GM21381 (cell line): Measurements from ENCODE around the gene ADAM8.

Experiments used
- ATAC-seq: cut with Tn5 transposase; IDR thresholded peaks from one replicate; pipeline ENCODE4 v1.9.1; 2021; ENCODE audit warnings: mild to moderate bottlenecking, moderate library complexity; ENCODE audit not compliant: unreplicated experiment

ADAM8 gene

DNA sequence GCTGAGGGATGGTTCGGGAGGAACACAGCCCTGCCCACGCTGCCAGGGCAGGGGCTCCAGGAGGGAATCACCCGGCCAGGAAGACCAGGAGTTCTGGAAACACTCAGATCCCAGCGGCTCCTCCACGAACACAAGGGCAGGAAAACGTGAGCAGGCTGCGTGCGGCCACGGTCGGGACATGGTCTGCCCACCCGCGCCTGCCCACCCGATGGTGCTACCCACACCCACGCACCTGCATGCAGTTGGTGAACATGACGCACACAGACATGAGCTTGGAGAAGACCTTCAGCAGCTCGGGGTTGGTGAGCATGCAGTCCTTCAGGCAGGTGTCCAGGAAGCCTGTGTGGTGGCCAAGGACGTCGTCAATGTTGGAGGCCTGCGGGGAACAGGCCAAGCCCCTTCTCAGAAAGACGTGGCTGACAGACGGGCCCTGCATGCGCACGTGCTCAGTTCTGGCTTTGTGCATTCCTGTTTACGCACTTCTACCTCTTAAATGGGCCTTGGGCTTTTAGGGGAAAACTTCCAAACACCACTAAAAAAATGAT lies 6.2 kb upstream of the ADAM8 start:
- ATAC-seq, result no peak

DNA sequence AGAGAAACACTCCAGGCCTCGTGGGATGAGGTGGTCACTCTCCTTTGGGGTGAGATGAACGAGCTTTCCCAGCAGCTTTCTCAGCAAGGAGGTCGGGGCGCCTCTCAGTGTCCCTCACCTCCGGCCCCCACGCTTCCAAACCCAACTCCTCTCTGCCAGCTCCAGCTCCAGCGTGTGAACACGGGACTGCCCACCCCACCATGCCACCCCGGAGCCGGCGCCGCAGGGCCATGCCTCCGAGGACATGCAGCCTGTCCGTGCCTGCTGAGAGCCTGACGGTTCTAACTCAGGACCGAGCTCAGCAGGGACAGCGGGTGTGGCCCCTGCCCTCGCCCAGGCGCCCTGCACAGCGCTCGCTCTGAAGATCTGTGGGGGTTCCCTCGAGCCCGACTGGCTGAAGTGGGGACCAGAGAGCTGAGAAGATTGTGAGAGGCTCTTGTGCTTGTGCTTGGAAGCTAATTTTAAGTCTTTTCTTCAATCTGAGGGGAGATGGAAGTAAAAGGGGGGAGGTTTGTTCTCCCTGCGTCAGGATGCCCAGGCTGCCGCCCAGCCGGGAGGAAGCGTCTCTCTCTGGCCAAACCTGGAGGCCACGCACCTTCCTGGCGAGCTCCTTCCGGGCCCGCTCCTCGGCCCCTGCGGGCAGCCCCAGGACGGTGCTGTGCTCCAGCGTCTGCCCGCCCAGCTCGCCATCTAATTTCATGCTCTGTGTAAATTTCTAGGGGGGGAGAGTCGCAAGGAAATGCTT lies 5.1 kb upstream of the ADAM8 start:
- ATAC-seq, result no peak

DNA sequence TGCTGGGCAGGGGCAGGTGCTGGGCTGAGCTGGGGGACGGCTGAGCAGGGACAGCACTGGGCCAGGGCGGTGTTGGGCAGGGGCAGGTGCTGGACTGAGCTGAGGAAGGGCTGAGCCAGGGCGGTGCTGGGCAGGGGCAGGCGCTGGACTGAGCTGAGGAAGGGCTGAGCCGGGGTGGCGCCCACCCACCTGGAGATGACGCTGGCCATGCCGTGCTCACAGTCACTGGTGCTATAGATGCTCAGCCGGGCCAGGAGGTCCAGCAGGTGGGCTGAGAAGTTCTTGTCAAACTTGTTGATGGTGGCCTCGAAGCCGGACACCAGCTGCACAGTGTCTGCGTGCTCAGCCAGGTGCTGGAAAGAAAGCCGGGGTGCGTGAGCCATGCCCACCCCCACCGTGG lies 4.4 kb upstream of the ADAM8 start:
- ATAC-seq, result no peak

DNA sequence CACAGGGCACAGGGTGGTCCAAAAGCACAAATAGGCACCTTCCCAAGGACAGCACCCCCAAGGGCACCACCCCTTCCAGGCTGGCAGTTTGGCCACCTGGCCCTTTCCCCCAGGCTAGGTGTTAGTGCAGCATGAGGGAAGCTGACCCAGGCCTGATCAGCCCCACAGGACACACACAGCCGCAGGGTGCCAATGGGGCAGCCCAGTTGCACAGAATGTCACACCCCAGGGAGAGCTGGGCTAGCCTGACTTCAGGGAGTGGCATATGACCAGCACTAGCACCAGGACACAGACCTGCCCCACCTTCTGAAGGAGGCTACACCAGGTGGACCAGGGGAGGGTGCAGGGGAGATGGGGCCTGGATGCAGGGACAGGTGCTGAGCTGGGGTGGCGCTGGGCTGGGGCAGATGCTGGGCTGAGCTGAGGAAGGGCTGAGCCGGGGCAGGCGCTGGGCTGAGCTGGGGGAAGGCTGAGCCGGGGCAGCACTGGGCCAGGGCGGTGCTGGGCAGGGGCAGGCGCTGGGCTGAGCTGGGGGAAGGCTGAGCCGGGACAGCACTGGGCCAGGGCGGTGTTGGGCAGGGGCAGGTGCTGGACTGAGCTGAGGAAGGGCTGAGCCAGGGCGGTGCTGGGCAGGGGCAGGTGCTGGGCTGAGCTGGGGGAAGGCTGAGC lies 3.9 kb upstream of the ADAM8 start:
- ATAC-seq, result no peak

DNA sequence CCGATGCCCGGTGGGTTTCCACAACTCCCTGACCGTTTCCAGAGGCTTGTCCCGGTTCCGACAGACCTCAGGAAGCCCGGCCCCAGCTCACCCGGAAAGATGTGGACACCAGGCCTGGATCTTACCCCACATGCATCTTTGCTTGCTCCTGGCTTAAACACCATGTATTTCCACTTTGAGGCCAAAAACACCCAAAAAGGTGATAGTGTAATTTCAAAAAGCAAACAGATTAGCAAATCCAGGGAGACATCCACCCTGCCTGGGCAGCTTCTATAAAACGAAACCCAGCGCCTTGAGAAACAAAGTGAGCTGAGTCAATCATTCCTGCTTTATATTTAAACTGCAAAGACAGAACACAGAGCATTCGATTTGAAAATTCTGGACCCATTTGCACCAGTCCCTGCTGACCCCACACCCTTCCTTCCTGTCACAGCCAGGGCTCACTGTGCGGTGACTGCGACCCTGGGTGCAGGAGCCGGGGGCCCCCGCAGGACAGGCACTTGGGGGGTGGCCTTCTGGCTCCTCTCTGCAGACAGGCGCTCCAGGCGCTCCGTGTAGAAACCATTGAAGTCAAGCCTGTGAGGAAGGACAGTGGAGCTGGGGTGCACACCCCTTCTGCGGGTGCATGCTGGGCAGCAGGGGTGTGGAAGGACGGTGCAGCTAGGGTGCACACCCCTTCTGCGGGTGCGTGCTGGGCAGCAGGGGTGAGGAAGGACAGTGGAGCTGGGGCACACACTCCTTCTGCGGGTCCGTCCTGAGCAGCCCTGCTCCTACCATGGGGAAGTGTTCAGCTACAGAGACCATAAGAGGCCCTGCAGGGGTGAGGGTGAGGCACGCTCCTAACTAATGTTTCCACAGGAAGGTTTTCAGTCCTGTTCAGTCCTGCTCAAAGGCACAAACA lies 2.9 kb upstream of the ADAM8 start:
- ATAC-seq, result no peak

DNA sequence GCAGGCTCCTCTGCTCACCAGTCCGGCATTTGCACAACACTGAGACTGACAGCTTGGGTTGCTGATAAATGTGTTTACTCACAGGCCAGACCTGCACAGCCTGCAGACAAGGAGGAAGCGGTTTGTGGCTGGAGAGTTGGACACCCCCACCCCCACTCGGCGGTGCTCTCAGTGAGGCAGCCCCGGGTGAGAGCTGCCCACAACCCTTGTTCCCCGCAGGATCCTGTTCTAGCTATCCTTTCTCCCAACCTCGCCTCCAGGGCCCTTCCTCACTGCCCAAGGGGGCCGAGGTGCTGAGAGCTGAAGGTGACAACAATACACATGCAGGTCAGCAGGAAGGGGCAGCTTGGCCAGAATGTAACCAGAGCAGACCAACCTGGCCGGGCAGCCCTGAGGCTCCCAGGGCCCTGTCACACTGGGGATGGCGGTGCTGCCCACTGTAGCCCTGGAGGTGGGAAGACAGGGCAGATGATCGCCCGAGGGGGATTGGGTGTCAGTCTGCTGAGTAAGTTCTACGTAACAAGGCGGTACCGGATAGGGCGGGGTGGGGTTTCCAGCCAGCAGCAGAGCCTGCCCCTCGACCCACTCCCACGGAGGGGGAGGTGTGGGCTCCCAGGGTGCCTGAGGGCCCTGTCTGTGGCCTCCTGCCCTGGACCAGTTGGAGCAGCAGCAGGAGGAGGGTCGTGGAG lies 2.1 kb upstream of the ADAM8 start:
- ATAC-seq, result peak; percentile 38

DNA sequence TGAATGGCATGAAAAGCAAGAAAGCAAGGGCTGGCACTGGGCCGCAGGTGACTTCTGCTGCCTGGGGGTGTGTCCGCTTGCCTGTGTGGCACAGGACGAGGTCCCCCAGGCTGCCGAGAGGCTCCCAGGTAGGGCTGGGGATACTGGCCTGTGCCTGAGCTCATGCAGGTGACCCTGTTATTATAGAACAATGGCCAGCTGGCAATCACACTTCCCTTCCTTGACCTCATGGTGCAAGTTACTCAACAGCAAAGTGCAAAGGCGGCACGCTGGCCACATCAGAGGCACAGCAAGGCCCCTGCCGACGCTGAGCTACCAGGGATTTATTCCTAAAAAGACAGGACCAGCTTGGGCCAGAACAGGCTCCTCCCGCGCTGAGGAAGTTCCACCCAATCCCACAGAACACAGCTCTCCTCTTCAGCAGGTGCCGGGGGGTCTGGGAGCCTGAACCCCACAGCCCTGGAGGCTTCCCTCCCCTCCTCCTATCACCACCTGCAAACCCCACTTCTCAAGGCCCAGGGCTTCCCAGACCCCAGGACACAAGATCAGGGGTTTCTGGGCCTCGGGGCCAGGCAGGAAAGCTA lies 1.4 kb upstream of the ADAM8 start:
- ATAC-seq, result no peak

DNA sequence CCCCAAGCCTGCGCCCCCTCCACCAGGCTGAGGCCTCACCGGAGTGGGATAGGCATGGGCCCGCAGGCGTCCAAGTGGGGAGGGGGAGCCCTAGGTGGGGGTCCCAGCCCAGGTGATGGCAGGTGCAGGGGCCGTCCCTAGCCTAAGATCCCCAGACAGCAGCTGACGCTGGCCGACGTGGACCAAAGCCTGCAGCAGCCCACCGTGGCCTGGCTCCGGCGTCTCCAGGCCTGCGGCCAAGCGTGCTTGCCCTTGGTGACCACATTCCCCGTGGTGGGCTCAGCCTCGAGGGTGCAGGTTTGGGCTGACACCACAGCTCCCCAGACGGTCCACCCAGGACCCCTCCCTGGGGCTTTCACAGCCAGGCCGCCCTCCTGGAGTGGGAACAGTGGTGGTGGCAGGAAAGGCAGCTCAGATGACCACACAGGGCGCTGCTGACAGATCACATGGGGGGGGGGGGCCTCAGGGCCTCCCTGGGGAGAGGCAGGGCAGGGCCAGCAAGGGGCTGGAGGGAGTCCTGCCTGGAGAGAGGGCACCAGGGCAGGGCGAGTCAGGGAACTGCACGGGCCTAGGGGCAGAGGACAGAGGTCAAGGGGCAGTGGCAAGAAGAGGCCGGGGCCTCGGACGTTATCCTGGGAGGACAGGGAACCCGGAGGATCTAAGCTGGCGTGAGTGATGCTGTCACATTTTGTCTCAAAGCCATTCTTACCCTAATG lies 767 bp upstream of the ADAM8 start:
- ATAC-seq, result no peak

DNA sequence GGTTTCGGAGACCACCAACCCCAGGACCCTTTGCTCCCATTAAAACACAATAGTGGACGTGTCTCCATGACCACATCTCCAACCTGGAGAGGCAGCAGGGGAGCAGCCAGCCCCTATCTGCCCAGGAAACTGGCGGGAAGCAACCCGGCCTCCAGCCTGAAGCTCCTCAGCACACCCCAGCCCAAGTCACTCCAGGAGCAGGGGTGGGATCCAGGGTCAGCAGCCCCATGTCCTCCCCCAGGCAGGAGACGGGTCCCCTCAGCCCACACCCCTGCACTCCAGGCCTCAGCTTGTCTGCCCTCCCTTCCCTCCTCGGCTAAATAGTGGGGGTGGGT lies 601 bp downstream of the ADAM8 start:
- no peak for ATAC-seq

DNA sequence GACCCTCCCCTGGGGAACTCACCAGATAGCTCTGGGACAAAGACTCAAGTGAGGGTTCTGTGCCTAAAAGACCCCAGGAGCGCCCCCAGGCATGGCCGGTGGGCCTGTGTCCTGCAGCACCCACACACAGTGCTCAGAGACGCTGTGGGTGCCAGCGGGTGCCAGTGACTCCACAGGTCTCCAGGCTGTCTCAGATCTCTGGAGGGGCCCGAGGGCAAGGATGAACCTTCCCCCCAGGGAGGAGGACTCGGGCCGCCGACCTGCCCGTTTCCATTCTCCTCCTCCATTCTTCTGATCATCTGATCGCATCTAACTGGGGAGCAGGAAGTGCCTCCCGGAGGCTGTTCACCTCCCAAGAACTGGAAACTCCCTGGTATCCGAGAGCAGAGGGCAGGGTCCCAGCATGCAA lies 980 bp downstream of the ADAM8 start:
- peak; percentile 27 for ATAC-seq

DNA sequence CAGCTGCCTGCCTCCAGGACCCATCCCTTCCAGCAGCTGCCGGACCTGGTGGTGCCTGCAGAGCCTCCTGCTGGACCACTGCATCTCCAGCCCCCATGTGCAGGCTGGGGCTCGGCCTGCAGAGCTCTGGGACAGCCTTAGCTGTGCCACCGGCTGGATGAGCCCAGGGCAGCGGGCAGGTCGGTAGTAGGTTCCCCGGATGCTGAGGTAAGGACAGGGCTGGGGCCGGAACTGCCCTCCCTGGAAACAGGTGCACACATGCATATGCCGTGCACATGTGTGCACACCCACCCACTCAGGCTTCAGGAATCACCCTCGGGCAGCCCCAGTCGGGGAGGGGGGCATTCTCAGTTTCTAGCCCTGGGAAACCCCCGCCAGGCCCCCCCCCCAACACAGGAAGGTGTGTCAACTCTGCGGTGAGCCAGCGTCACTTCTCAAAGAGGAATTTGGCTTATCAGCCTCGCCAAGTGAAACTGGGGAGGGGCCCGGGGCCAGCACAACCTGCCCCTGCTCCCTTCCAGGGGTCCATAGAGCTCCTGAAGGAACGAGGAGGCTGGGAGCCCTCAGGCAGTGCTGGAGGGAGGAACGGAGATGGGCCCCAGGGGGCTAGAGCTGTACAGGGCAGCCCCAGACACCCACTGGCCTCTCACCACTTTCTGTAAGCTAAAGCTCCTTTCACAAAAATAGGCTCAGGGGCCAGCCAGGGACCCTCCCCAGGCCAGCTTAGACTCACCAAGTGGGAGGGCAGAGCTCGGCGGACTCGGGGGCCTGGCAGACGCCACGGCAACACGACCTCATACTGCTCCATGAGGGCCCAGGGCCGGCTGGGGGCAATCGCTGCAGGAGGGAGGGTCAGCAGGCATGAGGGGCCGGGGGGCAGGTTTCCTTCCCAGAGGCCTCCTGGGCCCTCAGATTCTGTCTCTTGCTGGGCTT lies 1.7 kb downstream of the ADAM8 start:
- ATAC-seq, result peak; percentile 49

DNA sequence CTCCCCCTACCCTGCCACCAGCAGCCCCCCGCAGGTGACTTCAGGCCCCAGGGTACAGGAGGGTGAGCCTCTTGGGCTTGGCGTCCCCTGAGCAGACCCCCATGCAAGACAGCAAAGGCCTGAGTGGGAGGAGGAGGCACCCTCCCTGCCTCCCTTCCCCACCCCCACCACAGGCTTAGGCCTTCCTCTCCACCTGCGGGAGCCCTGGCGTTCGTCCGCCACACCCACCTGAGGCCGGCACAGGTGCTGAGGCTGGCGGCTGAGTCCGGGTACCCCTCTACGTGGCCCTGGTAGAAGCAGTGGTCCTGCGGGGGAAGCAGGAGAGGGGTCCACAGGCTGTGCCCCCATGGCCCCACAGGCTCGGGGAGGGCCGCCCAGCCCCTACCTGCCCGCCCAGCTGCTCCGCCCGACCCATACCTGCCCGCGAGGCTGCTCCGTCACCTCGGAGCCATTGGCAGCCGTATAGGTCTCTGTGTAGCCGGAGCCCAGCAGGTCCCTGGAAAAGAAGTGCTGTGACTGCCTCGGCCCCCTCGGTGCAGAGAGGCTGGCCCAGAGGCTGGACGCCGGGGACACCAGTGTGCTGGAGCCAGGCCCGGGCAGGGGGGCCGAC lies 3.0 kb downstream of the ADAM8 start:
- ATAC-seq, result no peak

DNA sequence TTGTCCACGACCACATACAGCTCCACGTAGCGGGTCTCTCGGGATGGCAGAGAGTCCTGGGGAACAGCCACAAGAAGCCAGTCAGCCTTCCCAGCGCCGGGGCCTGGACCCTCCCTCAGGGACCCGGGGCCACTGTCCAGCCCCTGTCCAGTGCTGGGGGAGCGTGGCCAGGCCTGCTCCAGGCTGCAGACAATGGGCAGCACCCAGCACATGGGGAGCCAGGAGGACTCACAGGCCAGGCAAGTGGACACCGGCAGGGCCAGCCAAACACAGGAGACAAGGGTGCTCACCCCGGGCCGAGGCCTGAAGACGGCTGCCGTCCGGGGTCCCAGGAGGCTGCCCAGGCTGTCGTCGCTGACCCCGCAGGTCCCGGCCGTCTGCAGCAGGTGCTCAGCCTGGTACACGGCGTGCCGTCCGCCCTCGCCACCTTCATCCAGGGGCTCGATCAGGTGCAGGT lies 3.7 kb downstream of the ADAM8 start:
- no peak for ATAC-seq

DNA sequence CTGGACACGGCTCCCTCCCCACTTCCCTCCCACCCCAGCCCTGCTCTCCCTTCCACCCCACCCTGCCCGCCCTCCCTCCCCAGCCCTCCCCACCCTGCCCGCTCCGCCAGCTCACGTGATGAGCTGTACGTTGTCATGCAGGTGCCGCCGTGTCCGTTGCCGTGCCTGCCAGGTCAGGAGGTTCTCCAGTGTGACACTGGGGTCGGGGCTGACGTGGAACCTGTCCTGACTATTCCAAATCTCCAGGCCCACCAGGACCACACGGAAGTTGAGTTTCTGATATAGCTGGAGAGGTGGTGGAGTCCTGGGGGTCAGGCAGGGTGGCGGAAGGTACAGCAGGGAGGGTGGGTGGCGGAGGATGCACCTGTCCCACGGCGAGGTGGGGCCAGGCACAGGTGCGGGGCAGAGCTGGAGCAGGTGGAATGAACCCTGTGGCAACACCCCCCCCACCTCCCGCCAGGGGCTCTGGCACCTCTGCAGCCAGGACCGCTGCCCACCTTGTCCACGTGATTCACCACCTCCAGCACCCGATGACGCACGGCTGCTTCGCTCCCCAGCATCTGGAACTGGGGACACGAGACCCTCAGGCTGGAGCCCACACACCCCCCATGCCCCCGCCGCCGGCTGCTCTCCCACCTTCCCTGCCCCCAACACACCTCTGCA lies 4.2 kb downstream of the ADAM8 start:
- ATAC-seq, result no peak

DNA sequence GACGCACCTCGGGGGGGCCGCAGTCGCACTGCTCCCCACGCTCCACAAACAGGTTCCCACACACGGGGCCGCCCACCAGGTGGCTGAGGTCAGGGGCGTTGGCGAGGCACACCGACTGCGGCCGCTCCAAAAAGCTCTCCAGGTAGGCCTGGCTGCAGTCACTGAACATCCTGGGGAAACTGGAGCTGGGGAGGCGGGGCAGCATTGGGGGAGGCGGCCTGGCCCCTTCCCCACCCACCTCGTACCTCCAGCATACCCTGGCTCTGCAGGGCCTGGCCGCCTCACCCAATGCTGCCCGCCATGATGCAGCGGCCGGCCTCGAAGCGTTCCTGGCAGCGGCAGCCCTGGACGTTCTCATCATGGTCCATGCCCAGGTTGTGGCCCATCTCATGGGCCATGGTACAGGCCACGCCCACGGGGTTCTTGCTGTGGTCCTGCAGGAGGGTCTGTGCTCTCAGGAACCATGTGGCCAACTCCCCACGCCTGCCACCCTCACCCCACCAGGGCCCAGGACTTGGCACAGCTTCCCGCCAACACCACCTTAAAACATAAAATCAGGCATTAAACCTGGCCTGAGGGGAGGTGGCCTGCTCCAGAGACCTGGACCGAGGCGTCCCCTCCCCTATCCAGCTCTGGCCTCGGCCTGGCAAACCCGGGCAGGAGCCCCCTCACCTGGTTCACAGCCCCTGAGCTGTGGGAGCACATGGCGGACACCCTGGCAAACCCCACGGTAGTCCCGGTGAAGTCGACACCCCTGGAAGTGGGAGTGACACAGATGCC lies 5.0 kb downstream of the ADAM8 start:
- ATAC-seq, result no peak

DNA sequence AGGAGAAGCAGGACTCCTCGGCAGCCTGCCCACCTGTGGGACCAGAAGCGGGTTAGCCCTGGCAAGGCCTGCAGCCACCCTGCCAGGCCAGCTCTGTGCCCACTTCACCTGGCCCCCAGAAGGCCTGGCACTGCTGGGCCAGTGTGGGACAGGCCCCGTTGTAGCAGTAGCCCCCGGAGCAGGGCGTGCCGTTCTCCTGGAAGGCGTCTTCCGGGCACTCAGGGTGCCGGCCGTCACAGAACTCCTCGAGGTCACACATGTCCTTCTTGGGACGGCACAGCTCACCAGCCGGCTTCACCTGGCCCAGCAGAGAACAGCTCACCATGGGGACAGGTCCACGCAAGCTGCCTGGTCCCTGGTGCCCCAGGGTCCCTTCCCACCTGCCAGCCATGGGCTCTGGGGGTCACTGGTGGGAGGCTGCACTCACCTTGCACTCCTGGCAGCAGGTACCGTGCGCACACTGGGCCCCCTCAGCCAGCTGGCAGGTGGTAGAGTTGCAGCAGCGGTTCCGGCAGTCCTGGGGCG lies 5.8 kb downstream of the ADAM8 start:
- no peak for ATAC-seq

DNA sequence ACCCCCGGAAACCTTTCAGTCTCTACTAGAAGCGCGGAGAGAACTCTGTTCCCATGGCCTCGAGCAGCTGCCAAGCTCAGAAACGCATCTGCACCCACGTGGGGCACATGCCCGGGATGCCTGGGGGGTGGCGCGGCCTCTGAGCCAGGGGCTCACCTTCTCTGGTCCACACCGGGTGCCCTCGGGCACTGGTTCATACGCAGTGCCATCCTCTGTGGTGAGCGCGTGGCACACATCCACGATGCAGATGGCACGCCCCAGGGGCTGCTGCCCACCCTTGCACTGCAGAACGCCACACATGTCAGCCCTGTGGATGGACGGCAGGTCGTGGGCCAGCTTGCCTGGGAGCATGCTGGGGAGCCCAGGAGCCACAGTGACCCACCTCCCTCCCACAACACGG lies 6.5 kb downstream of the ADAM8 start:
- ATAC-seq, result no peak
